Ishikawa (cell line): ENCODE data around the gene STK4.

Experiments
- CEBPB ChIP-seq: IDR thresholded peaks from 2 replicates; pipeline ENCODE4 v1.6.1; 2012
- CREB1 ChIP-seq: IDR thresholded peaks from 2 replicates; pipeline ENCODE4 v1.6.1; 2012; ENCODE audit warnings: low read depth
- EGR1 ChIP-seq: IDR thresholded peaks from 2 replicates; pipeline ENCODE4 v1.6.1; 2012
- EP300 ChIP-seq: IDR thresholded peaks from 2 replicates; pipeline ENCODE4 v1.6.1; 2012; ENCODE audit warnings: borderline replicate concordance
- FOXM1 ChIP-seq: IDR thresholded peaks from 2 replicates; pipeline ENCODE4 v1.6.1; 2012; ENCODE audit warnings: low read depth, borderline replicate concordance
- MAX ChIP-seq: IDR thresholded peaks from 2 replicates; pipeline ENCODE4 v1.6.1; 2012
- NFIC ChIP-seq: IDR thresholded peaks from 2 replicates; pipeline ENCODE4 v1.6.1; 2012
- RAD21 ChIP-seq: IDR thresholded peaks from 2 replicates; pipeline ENCODE4 v1.6.1; 2012; ENCODE audit warnings: low read depth
- REST ChIP-seq: IDR thresholded peaks from 2 replicates; pipeline ENCODE4 v1.6.1; 2012; ENCODE audit warnings: low read depth, mild to moderate bottlenecking
- TAF1 ChIP-seq: IDR thresholded peaks from 2 replicates; pipeline ENCODE4 v1.6.1; 2012; ENCODE audit warnings: low read depth, mild to moderate bottlenecking
- TCF12 ChIP-seq: IDR thresholded peaks from 2 replicates; pipeline ENCODE4 v1.6.1; 2012; ENCODE audit warnings: low read depth
- TEAD4 ChIP-seq: IDR thresholded peaks from 2 replicates; pipeline ENCODE4 v1.6.1; 2012
- USF1 ChIP-seq: IDR thresholded peaks from 2 replicates; pipeline ENCODE4 v1.6.1; 2012
- YY1 ChIP-seq: IDR thresholded peaks from 2 replicates; pipeline ENCODE4 v1.6.1; 2012; ENCODE audit warnings: low read depth
- ZBTB7A ChIP-seq: IDR thresholded peaks from 2 replicates; pipeline ENCODE4 v1.6.1; 2012; ENCODE audit warnings: low read depth

Gene STK4

GRCh38 chr20:45090481-45090880 lies 124.2 kb downstream of the STK4 start:
- TF ChIP-seq USF1: no peak
- no peak for TF ChIP-seq YY1
- no peak for TF ChIP-seq TEAD4
- no peak for TF ChIP-seq TAF1
- TF ChIP-seq CREB1: no peak
- TF ChIP-seq REST: no peak
- no peak for TF ChIP-seq RAD21
- TF ChIP-seq TCF12: no peak
- no peak for TF ChIP-seq MAX
- no peak for TF ChIP-seq EP300
- no peak for TF ChIP-seq CEBPB
- no peak for TF ChIP-seq NFIC
- no peak for TF ChIP-seq EGR1
- no peak for TF ChIP-seq FOXM1
- no peak for TF ChIP-seq ZBTB7A

GRCh38 chr20:45091366-45091765 lies 125.1 kb downstream of the STK4 start:
- TF ChIP-seq NFIC (no peak), REST (no peak), FOXM1 (no peak), ZBTB7A (no peak), USF1 (no peak), EGR1 (no peak)

GRCh38 chr20:45092898-45093297 lies 126.6 kb downstream of the STK4 start:
- TF ChIP-seq EGR1 (no peak), ZBTB7A (no peak), CEBPB (no peak), REST (no peak), TEAD4 (no peak), EP300 (no peak), YY1 (no peak), NFIC (no peak), TCF12 (no peak), TAF1 (no peak), MAX (no peak), USF1 (no peak), RAD21 (no peak), FOXM1 (no peak), CREB1 (no peak)

- TF ChIP-seq CREB1 (no peak), YY1 (no peak), EP300 (no peak), CEBPB (no peak), TCF12 (no peak)
These were observed 127.9 kb downstream of the STK4 start for GRCh38 chr20:45094201-45094600.
